IPS DF 19.7 (cell line): ENCODE measurements around the gene GNG7.

Experiments used
- DNase-seq: peaks from one replicate; pipeline ENCODE4 v3.0.0-alpha.2; 2013; ENCODE audit warnings: low read depth, low spot score

GNG7 gene

DNA sequence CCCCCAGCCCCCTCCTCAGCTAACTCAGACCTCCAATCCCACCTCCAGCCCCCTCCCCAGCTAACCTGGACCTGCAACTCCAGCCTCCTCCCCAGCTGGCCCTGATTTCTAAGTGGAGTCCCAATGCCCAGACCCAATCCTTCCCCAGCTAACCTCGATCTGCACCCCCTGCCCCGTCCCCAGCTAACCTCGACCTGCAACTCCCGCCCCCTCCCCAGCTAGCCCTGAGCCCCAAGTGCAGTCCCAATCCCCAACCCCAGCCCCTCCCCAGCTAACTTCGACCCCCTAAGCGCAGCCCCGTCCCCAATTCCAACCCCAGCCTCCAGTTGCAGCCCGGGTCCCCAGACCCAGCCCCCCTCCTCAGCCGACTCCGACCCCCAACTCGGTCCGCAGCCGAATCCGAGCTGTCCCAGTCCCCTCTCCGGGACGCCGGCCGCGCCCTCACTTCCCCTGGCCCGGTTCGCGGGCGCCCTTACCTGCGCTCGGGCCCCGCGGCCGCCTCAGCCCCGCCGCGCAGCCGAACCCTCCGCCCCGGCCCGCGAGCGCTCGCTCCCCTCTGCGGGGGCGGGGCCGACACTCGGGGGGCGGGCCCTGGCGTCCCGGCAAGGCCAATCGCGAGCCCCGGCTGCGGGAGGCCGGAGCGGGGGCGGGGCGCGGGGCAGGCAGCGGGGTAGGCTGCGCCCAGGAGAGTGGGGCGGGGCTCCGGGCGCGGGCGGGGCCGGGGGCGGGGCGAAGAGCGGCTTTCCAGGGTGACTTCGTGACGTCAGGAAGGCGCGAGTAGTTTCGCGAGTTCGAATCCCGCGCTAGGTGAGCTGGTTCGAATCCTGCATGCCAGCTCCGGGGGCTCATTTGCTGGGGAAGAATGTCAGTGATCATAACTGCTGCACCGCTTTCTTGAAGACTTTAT, at the start of gene GNG7:
Gene GNG7 (minus strand): TSS at position 525 of the 907 bp plus-strand sequence. CDS start 182,006 bp downstream, outside the sequence.
- DNase-seq: no peak

DNA sequence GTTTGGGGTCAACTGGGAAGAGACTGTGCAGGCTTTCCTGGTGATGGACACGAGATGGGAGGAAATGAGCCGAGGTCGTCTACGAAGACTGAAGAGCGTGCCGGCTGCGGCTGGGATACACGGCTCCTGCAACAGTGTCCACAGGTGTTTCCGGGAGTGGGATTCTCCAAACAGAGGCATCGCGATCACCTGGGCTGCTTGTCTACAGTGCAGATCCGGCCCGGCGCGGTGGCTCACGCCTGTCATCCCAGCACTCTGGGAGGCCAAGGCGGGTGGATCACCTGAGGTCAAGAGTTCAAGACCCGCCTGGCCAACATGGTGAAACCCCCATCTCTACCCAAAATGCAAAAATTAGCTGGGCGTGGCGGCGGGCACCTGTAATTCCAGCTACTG, 48.9 kb upstream of the GNG7 start:
- no peak for DNase-seq

DNA sequence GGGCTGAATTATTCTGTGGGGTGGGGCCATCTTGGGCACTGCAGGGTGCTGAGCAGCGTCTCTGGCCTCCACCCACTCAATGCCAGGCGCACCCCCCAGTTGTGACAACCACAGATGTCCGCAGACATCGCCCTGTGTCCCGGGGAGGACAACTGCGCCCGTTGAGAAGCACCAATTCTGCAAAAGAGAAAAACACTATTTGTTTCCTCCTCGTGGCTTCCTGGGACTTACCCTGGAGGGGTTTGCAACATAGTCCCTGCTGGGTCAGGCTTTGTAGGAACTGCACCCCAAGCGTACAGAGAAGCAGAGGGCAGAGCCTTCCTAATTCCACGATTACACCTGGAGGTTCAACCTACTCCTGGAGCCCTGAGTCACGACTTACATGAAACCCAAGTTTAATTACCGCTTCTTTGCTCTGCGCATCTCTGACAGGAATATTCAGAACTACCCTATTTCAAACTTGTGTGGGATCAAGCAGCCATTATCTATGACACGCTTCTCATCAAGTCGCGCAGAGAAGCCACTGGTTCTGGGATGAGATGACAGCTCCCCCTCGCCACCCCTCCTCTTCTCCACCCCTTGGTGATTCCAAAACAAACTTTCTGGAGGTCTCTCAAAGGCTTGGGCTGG, 48.4 kb upstream of the GNG7 start:
- no peak for DNase-seq

DNA sequence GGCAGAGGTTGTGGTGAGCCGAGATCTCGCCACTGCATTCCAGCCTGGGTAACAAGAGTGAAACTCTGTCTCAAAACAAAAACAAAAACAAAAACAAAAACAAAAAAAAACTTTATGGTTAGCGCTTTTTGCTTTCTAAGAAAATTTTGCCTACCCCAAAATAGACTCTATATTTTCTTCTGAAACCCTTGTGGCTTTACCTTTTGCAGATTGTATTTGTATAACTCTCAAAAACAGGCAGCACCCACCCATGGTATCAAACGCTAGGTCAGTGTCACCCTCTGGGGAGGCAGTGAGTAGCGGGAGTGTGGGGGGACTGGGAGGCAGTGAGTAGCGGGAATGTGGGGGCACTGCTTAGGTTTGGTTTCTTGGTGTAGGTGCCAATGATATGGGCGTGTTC, 44.9 kb upstream of the GNG7 start:
- no peak for DNase-seq

DNA sequence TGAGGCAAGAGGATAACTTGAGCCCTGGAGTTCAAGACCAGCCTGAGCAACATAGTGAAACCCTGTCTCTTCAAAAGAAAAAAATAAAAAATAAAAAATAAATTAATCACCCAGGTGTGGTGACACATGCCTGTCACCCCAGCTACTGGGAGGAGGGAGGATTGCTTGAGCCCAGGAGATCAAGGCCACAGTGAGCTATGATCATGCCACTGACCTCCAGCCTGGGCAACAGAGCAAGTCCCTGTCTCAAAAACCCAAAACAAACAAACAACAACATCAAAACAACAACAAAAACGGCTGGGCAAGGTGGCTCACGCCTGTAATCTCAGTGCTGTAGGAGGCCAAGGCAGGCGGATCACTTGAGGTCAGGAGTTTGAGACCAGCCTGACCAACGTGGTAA, 41.6 kb upstream of the GNG7 start:
- no peak for DNase-seq

DNA sequence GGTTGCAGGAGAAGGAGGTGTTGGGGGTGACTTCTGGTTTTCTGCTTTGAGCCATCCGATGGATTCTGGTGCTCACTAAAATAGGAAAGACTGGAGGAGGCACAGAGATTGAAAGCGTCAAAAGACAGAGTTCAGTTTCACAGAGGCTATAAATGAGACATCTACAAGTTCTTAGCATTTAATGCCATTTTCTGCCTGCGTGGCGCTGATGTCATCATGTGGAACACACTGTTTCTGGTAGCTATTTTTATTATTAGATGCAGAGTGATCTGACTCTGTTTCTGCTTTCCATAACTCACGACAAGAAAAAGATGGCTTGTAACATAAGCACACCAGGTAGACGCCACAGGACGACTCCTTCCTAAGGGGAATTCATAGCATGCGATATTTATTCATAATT, 40.6 kb upstream of the GNG7 start:
- DNase-seq: no peak

DNA sequence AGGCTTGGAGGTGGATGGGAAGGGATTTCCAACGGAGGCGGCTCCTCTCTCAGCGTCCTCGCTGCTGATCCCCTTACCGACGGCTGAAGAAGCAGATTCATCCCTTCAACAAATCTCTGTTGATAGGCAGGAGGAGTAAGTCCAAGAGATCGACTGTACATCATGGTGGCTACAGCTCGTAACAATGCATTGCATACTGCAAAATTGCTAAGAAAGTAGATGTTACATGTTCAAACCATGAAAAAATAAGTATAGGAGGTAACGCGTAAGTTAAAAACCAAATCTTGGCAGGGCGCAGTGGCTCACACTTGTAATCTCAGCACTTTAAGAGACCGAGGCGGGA, 37.8 kb upstream of the GNG7 start:
- DNase-seq: no peak

DNA sequence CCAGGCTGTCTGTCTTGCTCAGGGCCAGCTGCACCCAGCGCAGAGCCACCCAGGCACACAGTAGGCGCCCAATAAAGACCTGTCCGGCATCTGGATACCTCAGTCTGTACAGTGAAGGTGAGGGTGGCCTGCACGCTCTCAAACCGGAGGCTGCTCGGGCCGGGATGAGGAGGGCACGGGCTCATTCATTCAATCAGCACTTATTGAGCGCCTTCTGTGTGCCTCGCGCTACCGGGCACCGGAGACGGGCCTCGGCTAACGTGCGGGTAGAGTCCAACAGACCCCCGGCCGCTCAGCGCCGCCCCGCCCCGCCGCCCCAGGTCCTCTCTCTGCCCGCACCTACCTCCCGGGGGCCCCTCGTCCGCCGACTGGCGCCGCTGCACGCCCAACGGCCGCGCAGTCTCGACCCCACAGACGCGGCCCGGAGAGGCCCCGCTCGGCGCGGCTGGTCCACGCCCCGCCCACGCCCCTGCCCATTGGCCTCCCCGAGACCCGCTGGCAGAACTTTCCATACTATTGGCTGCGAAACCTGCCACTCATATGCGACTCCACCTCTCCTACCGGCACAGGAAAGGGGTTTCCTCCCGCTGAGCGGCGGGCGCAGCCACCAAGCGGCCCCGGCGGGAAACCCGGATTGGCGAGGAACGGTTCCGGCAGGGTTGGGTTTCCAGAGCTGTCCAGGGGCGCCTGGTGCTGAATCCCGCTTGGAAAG, 37.3 kb upstream of the GNG7 start, which contains the start of gene SLC39A3:
Gene SLC39A3 (minus strand): TSS at position 416 of the 712 bp plus-strand sequence. CDS start 2,760 bp downstream, outside the sequence.
- DNase-seq: peak; percentile 77

DNA sequence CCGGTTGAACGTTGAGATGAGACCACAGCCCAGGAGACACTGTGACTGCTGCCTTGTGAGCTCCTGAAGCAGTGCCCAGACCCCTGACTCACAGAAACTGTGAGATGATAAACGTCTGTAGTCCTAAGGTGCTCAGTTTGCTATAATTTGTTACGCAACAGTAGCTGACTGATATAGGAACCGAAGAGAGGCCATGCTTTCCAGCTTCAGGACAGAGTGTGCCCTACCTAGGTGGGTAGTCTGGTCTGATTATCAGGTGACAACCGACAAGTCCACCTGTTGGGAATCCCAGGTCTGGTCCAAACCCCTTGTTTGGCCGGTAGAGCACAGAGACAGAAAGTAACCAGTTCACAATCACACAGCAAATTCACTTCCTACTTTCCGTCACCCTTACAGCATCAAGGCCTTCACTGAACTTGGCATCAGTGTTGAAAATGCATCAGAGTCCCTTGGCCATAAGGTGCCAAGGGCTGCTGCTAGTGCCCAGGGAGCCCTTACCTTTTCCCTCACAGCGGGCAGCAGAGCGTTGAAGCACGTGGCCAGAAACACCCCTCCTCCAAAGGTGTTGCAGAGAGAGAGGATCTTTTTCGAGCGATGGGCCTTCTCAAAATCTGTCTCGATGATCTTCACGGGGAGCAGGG, 34.2 kb upstream of the GNG7 start:
- no peak for DNase-seq

DNA sequence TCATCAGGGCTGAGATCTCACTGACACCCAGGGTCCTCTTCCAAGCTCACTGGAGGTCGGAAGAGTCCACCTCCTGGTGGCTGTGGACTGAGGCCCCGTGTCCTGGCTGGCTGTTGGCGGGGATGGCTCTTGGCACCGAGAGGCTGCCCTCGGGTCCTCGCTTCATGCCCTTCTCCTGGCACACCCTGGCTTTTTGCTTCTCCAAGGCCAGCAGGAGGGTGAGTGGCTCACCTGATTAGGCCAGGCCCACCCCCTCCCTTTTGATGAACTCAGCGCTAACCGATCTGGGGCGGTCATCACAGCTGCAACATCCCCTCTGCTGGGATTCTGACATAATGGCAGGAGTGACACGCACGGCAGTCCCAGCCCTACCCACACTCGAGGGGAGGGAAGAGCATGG, 32.9 kb upstream of the GNG7 start:
- no peak for DNase-seq

DNA sequence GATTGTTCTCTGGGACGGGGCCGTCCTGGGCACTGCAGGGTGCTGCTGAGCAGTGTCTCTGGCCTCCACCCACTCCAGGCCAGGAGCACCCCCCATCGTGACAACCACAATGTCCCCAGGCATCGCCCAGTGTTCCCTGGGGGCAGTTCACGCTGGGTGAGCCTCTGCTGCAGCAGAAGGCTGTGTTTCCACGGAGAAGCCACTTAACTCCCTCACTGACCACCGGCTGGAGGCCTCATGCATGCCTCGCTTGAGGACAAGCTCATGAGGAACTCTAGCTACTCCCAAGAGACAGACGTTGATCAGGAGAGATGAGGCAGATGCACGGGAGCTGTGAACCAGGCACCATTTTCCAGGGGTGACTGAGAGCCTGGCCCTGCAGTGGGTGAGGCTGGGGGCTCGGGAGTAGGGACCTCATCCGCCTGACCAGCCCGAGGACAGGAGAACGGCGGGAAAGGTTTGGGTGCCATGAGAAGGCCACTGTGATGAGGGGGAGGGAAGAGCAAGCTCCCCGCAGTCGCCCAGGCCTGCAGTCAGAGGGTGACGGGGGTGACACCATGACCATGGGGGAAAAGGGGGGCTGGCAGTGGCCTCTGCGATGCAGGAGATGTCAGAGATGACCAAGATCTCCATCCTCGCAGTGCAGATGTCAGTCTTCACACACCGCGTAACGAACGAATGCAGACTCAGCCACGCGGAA, 32.2 kb upstream of the GNG7 start:
- no peak for DNase-seq

DNA sequence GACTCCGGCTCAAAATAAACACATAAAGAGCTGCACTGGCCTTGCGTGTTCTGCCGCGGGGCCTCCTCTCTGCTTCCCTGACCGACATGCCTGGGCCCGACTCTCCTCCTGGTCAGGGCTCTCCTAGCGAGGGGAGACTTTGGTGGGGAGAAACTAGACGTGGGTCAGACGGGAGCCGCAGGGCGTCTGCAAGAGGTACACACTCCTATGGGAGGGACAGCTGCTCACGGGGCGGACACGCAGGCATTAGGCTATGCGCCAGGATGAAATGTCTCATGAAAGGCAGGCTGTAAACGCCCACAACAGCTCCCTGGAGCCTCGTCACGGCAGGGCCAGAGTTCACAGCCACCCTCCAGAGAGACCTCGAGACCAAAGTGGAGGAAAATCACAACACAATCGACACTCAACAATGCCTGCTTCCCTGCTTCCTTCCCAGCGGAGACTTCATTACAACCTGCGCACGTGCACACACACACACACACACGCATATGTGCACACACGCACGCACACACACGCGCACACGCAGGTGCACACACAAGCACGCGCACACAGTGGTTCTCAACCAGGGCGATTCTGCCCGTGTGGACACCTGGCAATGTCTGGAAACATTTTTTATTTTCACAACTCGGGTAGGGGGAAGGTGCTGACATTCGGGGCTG, 31.6 kb upstream of the GNG7 start:
- no peak for DNase-seq

DNA sequence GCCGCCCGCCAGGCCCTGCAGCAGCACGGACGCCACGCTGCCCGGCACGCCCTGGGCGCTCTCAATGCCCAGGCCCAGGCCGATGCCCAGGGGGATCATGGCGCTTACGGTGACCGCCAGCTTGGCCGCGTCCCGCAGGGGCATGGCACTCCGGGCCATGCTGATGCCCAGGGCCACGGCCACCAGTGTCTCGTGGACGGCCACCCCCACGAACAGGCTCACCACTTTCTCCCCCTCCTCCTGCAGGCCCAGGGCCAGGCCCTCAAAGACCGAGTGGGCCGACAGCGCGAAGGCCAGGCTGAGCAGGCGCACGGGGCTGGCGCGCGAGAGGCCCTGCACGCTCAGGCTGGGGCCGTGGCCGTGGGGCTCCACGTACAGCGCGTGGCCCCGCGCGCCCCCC, 30.4 kb upstream of the GNG7 start:
- no peak for DNase-seq

DNA sequence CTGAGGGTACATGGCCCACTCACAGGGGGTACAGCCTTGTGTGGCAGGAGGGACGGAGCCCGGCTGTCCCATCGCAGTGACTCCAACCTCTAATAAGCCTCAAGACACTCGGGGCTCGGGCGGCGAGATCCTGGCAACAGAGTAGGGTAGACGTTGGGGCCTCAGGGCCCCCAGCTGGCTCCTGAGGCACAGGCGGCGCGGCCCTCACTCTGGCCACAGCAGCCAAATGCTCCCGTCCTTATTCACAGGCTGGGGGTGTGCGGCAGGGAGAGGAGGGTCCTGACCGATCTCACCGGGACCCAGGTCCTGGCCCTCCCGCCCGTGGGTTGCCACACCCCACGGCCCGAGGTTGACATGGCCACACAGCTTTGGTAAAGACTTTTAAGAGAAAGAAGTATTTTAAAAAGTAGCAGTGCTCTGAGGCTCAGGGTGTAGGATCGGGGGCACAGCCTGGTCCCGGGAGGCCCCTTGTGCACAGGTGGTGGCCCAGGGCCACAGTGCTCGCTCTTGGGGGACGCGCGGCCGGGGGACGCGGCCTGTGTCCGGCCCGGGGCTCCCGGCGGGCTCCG, 29.7 kb upstream of the GNG7 start:
- no peak for DNase-seq

DNA sequence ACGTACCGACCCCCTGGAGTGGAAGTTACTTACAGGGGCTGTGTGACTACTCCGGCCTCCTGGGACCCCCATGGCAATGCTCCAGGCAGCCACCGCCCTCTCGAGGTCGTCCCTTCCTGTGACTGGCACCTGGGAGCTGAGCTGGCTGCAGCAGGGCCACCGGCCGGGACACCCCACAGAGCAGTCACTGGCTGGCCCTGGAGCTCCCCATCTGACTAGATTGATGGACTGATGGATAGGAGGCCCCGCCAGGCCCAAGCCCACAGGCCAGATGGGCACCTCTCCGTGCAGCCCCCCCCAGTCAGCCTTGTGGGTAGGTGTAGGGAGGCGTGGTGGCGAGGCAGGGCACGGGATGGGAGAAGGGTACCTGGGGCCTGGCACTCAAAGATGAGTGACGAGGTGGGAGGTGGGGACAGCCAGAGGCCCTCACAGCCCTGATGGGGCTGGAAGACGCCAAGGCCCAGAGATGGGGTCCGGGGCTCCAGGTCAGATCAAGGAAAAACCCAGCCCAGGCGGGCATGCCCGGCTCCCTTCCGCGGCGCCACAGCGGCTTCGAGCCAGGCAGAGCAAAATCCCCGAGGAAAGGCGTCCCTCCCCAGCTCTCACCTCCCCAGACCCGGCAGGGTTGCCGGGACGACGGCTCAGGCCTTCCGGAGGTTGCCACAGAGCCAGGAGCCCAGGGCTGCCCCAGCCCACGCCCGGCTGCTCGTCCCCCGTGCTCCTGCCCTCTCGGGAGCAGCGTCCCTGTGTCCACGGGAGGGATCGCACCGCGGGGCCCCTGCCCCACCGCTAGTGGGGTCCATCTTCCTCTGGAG, 28.9 kb upstream of the GNG7 start:
- no peak for DNase-seq

DNA sequence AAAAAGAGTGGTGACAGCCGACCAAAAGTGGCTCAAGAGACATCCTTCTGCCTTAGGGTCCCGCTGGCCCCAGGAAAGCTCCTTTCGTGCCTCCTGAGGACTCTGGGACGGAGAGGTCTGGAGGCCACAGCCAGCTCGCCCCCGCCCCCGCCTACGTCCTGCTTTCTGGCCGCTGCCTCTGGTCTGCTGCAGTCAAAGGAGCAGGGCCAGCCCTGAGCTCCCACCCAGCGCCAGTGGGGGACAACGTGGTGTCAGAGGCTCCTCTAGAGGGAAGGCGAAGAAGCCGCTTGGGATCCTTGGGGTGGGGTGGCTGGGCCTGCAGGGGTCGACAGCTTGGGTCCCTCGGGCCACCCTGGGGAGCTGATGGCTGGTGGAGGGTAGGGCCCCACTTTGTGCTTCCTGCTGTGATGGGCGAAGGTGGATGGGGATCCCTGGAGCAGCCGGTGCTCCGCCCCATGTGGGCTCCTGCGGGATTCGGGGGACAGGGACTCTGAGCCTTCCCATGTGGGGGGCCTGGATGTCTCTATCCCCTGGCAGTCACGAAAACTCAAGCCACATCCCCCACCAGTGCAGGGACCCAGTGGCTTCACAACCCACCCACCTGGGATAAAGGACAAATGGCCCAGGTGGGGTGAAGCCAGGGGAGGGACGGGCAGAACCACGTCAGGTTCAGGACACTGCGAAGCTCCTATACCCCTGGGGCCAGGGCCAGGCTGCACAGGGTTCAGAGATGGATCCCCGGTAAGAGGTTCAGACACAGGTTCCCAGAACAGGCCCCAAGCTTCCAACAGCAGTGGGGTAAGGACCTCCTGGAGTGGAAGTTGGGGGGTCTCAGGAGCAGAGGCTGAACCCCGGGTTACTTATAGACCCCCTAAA, 27.7 kb upstream of the GNG7 start:
- DNase-seq: no peak

DNA sequence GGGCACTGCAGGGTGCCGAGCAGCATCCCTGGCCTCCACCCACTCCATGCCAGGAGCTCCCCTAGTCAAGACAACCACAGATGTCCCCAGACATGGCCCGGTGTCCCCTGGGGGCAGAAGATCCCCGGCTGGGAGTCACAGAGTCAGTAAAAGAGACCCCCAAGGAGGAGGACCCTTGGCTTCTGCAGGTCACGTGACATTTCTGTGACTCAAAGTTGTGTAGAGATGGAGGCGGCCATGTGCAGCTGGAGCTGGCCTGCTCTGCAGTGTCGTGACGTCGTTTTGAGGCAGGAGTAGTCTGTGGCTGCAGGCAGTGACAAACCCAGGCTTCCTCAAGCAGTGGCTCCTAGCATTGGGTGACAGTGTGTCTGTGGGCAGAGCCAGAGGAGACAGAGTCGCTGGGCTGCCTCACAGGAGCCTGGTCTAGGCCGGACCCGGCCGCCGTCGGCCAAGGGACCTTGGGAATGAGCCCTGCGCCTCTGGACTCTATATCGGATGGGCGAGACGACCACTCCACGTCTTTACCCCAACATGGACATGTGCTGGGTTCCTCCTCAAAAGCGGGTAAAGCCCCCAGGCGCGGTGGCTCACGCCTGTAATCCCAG, 26.4 kb upstream of the GNG7 start:
- DNase-seq: no peak

DNA sequence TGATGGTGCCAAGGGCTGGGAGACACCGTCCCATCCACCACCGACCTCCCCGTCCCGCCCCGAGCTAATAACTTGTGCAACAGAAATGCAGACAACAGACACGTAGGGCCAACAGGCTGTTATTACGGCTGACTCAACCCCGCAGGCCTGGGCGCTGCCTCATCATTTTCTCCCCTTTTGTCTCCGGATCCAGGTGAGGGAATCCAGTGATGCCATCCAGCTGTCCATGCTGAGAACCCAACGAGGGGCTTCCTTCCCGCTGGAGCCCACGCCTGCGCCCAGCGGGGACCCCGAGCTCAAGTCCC, 25.1 kb upstream of the GNG7 start:
- DNase-seq: no peak
